ENCODE results near the gene RAD51B. TPM values are rescaled to one million over a fixed set of nuclear protein-coding genes. Genes with fewer than 3 reads are reported as not detected.

RAD51B gene
- total RNA-seq, 1 donor from 2014 or later: 26.1 TPM

DNA sequence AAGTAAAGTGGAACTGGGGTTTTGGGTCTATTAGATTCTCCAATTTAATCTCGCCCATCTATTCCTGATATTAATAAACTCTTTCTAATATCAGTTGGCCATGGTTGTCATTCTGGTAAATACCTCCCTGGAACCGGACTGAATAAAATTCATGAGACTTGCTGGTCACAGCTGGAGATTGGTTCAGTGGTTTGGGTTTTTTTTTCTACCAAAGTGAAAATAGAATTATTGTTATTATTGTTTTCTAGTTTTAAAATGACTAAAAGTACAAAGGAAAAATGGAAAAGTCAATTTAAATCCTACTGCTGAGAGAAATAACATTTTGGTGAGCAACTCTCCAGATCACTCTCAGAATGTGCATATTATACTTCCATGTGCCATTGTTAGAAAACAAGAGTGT is 535.8 kb downstream of the RAD51B start:
- intact Hi-C loops (cut with micrococcal nuclease): no loop called here
- Mint-ChIP-seq H3K4me3 (no peak overlapping the region), H3K36me3 (ENCODE audit: low read depth) (no peaks in the 10 kb centered on the region), H3K9me3 (no peaks in the 10 kb centered on the region), H3K4me1 (ENCODE audit: low read depth) (peaks cover 15% of the 10 kb centered on the region), H3K27ac (no peak overlapping the region), H3K27me3 (ENCODE audit: insufficient read depth) (no peaks in the 10 kb centered on the region)
- DNase-seq (ENCODE audit: low spot score): no peak

DNA sequence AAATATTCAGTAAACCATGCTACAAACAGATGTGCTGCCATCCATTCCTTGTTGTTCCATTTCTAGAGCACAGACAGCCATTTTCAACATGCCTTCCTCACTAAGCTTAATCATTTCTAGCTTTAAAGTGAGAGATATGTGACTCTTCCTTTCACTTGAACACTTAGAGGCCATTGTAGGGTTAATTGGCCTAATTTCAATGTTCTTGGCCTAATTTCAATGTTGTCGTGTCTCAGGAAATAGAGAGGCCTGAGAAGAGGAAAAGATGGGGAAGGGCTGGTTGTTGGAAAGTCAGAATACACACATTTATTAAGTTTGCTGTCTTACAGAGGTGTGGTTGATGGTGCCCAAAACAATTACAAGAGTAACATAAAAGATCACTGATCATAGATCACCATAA is 538.2 kb downstream of the RAD51B start:
- H3K27me3 Mint-ChIP-seq (ENCODE audit: insufficient read depth): no peaks in the 10 kb centered on the region
- DNase-seq (ENCODE audit: low spot score): no peak
- no peaks in the 10 kb centered on the region for H3K9me3 Mint-ChIP-seq
- no peaks in the 10 kb centered on the region for H3K36me3 Mint-ChIP-seq (ENCODE audit: low read depth)
- intact Hi-C loops (cut with micrococcal nuclease): no loop called here
- H3K4me1 Mint-ChIP-seq (ENCODE audit: low read depth): peaks cover 26% of the 10 kb centered on the region
- no peak overlapping the region for H3K4me3 Mint-ChIP-seq
- H3K27ac Mint-ChIP-seq: no peak overlapping the region

GRCh38 chr14:68358500-68358899 is 538.9 kb downstream of the RAD51B start:
- intact Hi-C loops (cut with micrococcal nuclease): no loop called here
- Mint-ChIP-seq H3K4me1 (ENCODE audit: low read depth) (peaks cover 26% of the 10 kb centered on the region), H3K27ac (no peak overlapping the region), H3K36me3 (ENCODE audit: low read depth) (no peaks in the 10 kb centered on the region), H3K4me3 (no peak overlapping the region), H3K27me3 (ENCODE audit: insufficient read depth) (no peaks in the 10 kb centered on the region), H3K9me3 (no peaks in the 10 kb centered on the region)
- no peak for DNase-seq (ENCODE audit: low spot score)

- intact Hi-C loops (cut with micrococcal nuclease): no loop called here
- no peaks in the 10 kb centered on the region for H3K36me3 Mint-ChIP-seq (ENCODE audit: low read depth)
- H3K4me1 Mint-ChIP-seq (ENCODE audit: low read depth): peaks cover 26% of the 10 kb centered on the region
- H3K27me3 Mint-ChIP-seq (ENCODE audit: insufficient read depth): no peaks in the 10 kb centered on the region
- no peak overlapping the region for H3K27ac Mint-ChIP-seq
- no peak overlapping the region for H3K4me3 Mint-ChIP-seq
- H3K9me3 Mint-ChIP-seq: no peaks in the 10 kb centered on the region
- DNase-seq (ENCODE audit: low spot score): no peak
Observed at GRCh38 chr14:68359022-68359836, 539.6 kb downstream of the RAD51B start.

GRCh38 chr14:68359837-68360552 is 540.4 kb downstream of the RAD51B start:
- H3K4me1 Mint-ChIP-seq (ENCODE audit: low read depth): peaks cover 26% of the 10 kb centered on the region
- intact Hi-C loops (cut with micrococcal nuclease): no loop called here
- no peaks in the 10 kb centered on the region for H3K9me3 Mint-ChIP-seq
- DNase-seq (ENCODE audit: low spot score): no peak
- peak overlapping the region; percentile 24 for H3K27ac Mint-ChIP-seq
- no peak overlapping the region for H3K4me3 Mint-ChIP-seq
- H3K36me3 Mint-ChIP-seq (ENCODE audit: low read depth): no peaks in the 10 kb centered on the region
- no peaks in the 10 kb centered on the region for H3K27me3 Mint-ChIP-seq (ENCODE audit: insufficient read depth)

DNA sequence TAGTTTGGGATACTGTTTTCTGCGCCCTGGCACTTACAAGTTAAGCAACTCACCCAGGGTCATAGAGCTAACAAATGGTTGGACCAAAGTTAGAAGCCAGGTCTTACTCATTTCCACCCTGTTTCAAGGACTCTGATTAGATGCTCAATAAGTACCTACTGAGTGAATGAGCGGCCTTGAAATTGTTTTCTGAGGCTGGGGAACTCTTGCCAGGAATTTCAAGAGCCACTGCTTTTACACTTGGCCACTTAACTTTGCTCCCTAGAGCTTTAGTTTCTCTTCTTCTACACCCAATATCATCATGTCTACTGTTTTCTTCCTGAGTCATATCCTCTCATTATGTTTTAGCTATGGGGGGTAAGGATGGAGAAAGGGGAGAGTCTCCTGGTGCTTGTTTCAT is 541.7 kb downstream of the RAD51B start:
- Mint-ChIP-seq H3K36me3 (ENCODE audit: low read depth) (no peaks in the 10 kb centered on the region), H3K27ac (no peak overlapping the region), H3K4me1 (ENCODE audit: low read depth) (peaks cover 26% of the 10 kb centered on the region), H3K27me3 (ENCODE audit: insufficient read depth) (no peaks in the 10 kb centered on the region), H3K9me3 (no peaks in the 10 kb centered on the region), H3K4me3 (no peak overlapping the region)
- intact Hi-C loops (cut with micrococcal nuclease): no loop called here
- DNase-seq (ENCODE audit: low spot score): no peak

GRCh38 chr14:68362846-68363245 is 543.3 kb downstream of the RAD51B start:
- no peaks in the 10 kb centered on the region for H3K9me3 Mint-ChIP-seq
- H3K27ac Mint-ChIP-seq: no peak overlapping the region
- peaks cover 26% of the 10 kb centered on the region for H3K4me1 Mint-ChIP-seq (ENCODE audit: low read depth)
- H3K36me3 Mint-ChIP-seq (ENCODE audit: low read depth): no peaks in the 10 kb centered on the region
- intact Hi-C loops (cut with micrococcal nuclease): no loop called here
- no peak overlapping the region for H3K4me3 Mint-ChIP-seq
- H3K27me3 Mint-ChIP-seq (ENCODE audit: insufficient read depth): no peaks in the 10 kb centered on the region
- no peak for DNase-seq (ENCODE audit: low spot score)

DNA sequence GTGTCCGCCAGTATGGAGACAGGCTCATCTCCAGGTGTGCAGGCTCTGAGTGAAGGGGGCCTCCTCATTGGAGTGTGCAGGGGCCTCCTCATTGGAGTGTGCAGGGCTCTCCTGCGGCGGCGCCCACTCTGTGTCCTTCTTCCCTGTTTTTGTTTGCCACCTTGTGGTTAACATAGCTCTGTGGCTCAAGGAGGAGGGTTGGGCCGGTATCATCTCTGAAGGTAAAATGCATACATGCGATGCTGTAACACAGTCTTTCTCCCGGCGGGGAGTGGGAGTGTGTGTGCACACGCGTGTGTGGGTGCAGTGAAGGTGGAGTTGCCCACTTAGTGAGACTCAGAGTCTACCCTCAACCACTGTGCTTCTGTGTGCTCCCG is 543.9 kb downstream of the RAD51B start:
- DNase-seq (ENCODE audit: low spot score): no peak
- Mint-ChIP-seq H3K36me3 (ENCODE audit: low read depth) (no peaks in the 10 kb centered on the region), H3K4me3 (no peak overlapping the region), H3K4me1 (ENCODE audit: low read depth) (peaks cover 31% of the 10 kb centered on the region), H3K27me3 (ENCODE audit: insufficient read depth) (no peaks in the 10 kb centered on the region), H3K9me3 (no peaks in the 10 kb centered on the region), H3K27ac (no peak overlapping the region)
- intact Hi-C loops (cut with micrococcal nuclease): no loop called here

GRCh38 chr14:68363843-68364767 is 544.5 kb downstream of the RAD51B start:
- intact Hi-C loops (cut with micrococcal nuclease): no loop called here
- Mint-ChIP-seq H3K4me1 (ENCODE audit: low read depth) (peaks cover 36% of the 10 kb centered on the region), H3K27me3 (ENCODE audit: insufficient read depth) (no peaks in the 10 kb centered on the region)

GRCh38 chr14:68364792-68365192 is 545.2 kb downstream of the RAD51B start:
- no peaks in the 10 kb centered on the region for H3K27me3 Mint-ChIP-seq (ENCODE audit: insufficient read depth)
- no peaks in the 10 kb centered on the region for H3K9me3 Mint-ChIP-seq
- no peak for DNase-seq (ENCODE audit: low spot score)
- H3K36me3 Mint-ChIP-seq (ENCODE audit: low read depth): no peaks in the 10 kb centered on the region
- H3K4me1 Mint-ChIP-seq (ENCODE audit: low read depth): peaks cover 36% of the 10 kb centered on the region
- no peak overlapping the region for H3K4me3 Mint-ChIP-seq
- intact Hi-C loops (cut with micrococcal nuclease): no loop called here
- H3K27ac Mint-ChIP-seq: no peak overlapping the region

More at GRCh38 chr14:68363843-68364767, 544.5 kb downstream of the RAD51B start:
- no peak for DNase-seq (ENCODE audit: low spot score)
- Mint-ChIP-seq H3K36me3 (ENCODE audit: low read depth) (no peaks in the 10 kb centered on the region), H3K27ac (no peak overlapping the region), H3K9me3 (no peaks in the 10 kb centered on the region), H3K4me3 (no peak overlapping the region)

GRCh38 chr14:68365228-68365627 is 545.6 kb downstream of the RAD51B start:
- H3K4me1 Mint-ChIP-seq (ENCODE audit: low read depth): peaks cover 36% of the 10 kb centered on the region
- H3K36me3 Mint-ChIP-seq (ENCODE audit: low read depth): no peaks in the 10 kb centered on the region
- intact Hi-C loops (cut with micrococcal nuclease): no loop called here
- no peaks in the 10 kb centered on the region for H3K9me3 Mint-ChIP-seq
- no peaks in the 10 kb centered on the region for H3K27me3 Mint-ChIP-seq (ENCODE audit: insufficient read depth)
- H3K4me3 Mint-ChIP-seq: no peak overlapping the region
- no peak for DNase-seq (ENCODE audit: low spot score)
- H3K27ac Mint-ChIP-seq: no peak overlapping the region

DNA sequence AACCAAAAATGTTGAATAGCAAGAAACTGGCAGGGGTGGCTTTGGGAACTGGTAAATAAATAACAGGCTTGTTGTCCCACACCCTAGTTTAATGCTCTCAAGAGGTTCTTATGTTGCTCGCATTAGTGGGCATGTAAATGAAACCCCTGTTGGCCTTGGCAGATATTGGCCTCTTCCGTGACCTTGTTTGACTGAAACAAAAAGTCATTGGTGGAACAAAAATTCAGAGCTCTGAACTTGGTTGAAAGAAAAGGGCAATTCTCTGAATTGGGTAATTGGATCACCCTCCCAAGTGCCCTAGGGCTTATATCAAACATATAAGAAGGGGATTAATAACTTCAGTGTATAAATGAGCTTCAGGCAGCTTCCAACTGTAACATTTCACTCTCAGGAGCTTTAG is 547.1 kb downstream of the RAD51B start:
- H3K9me3 Mint-ChIP-seq: no peaks in the 10 kb centered on the region
- no peak for DNase-seq (ENCODE audit: low spot score)
- H3K36me3 Mint-ChIP-seq (ENCODE audit: low read depth): no peaks in the 10 kb centered on the region
- H3K27me3 Mint-ChIP-seq (ENCODE audit: insufficient read depth): no peaks in the 10 kb centered on the region
- no peak overlapping the region for H3K4me3 Mint-ChIP-seq
- intact Hi-C loops (cut with micrococcal nuclease): no loop called here
- no peak overlapping the region for H3K27ac Mint-ChIP-seq
- peaks cover 23% of the 10 kb centered on the region for H3K4me1 Mint-ChIP-seq (ENCODE audit: low read depth)

GRCh38 chr14:68367536-68367935 is 548.0 kb downstream of the RAD51B start:
- no peak for DNase-seq (ENCODE audit: low spot score)
- H3K9me3 Mint-ChIP-seq: no peaks in the 10 kb centered on the region
- H3K36me3 Mint-ChIP-seq (ENCODE audit: low read depth): no peaks in the 10 kb centered on the region
- H3K4me1 Mint-ChIP-seq (ENCODE audit: low read depth): peaks cover 23% of the 10 kb centered on the region
- no peaks in the 10 kb centered on the region for H3K27me3 Mint-ChIP-seq (ENCODE audit: insufficient read depth)
- no peak overlapping the region for H3K4me3 Mint-ChIP-seq
- intact Hi-C loops (cut with micrococcal nuclease): no loop called here
- no peak overlapping the region for H3K27ac Mint-ChIP-seq
